ENCODE results near the gene SHOX. TPM values are rescaled to one million over a fixed set of nuclear protein-coding genes. Genes with fewer than 3 reads are reported as not detected.

SHOX gene
- total and polyA plus RNA-seq, 2 donors (not counting 1 experiment from before 2014, with no cell fraction given) = not detected

DNA sequence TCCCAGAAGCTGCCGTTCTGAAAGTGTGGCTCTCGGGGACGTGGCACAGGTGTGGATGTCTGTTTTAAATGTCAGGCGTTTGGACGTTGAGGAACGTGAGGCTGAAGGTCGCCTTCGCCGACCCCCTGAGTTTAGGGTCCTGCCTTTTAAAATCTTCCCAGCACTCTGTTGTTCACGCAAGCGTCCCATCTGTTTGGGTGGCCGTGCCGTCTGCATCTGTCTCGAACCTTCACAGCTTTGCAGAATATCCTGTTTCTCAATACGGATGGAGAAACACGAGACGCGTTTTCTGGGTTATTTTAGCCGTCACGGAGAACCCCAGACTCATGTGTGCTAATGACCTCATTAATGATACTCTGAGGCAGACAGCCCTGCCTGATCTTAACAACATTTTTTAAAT, 31.5 kb downstream of the SHOX start:
- no peak overlapping the region for H3K4me2 ChIP-seq (ENCODE audit: extremely low read depth, insufficient read depth, low read length)
- H3K36me3 ChIP-seq (ENCODE audit: control insufficient read depth, insufficient read depth, low read length) = no peaks in the 10 kb centered on the region
- H4K20me1 ChIP-seq (ENCODE audit: control insufficient read depth, extremely low read depth, insufficient read depth, low read length) = no peaks in the 10 kb centered on the region
- no peak for DNase-seq (ENCODE audit: low read depth in 2 of 2)
- H3K4me1 ChIP-seq (ENCODE audit: control insufficient read depth, extremely low read depth, insufficient read depth, low read length) = no peaks in the 10 kb centered on the region
- H3K79me2 ChIP-seq (ENCODE audit: control insufficient read depth, insufficient read depth, low read length) = no peaks in the 10 kb centered on the region
- TF ChIP-seq EZH2 (IDR thresholded peaks at IDR 0.05; ENCODE audit: low read length, missing control alignments) (no peak), CTCF (conservative IDR thresholded peaks at IDR 0.05 in 1 of 2, IDR thresholded peaks at IDR 0.05 in 1 of 2; ENCODE audit: low read depth in 1 of 2, low read length in 2 of 2) (no peak)
- no peak overlapping the region for H3K4me3 ChIP-seq (replicated peaks in 1 of 4; ENCODE audit: control extremely low read depth in 1 of 4, insufficient read depth in 1 of 4, low read depth in 3 of 4, low read length in 4 of 4)
- no peaks in the 10 kb centered on the region for H3K27me3 ChIP-seq (ENCODE audit: control insufficient read depth, insufficient read depth, low read length)
- H3K27ac ChIP-seq (ENCODE audit: insufficient read depth, low read length) = no peak overlapping the region
- no peak overlapping the region for H2AFZ ChIP-seq (ENCODE audit: low read length)
- no peak overlapping the region for H3K9ac ChIP-seq (ENCODE audit: insufficient read depth, low read length)
- H3K9me3 ChIP-seq (ENCODE audit: control insufficient read depth, insufficient read depth, low read depth, low read length) = no peaks in the 10 kb centered on the region

DNA sequence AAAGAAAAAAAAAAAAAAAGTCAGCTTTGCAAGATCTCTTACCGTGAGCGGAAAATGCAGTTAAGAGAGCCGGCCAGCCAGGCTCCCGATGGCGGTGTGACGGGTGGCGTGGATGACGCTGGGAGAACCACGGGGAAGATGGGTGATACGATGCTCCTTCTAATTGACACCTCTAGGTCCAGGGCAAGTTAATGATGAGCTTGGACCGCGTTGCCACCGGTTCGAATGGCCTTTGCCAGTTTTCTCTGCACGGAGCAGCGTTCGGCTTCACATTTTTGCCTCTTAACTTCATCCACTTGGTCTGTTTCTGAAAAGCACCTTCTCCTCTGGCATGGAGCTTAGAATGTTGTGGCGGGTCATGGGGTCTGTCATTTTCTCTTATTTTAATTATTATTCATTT, 33.2 kb downstream of the SHOX start:
- Histone ChIP-seq H3K9ac (ENCODE audit: insufficient read depth, low read length) (no peak overlapping the region), H3K4me3 (replicated peaks in 1 of 4; ENCODE audit: control extremely low read depth in 1 of 4, insufficient read depth in 1 of 4, low read depth in 3 of 4, low read length in 4 of 4) (no peak overlapping the region), H3K36me3 (ENCODE audit: control insufficient read depth, insufficient read depth, low read length) (no peaks in the 10 kb centered on the region), H3K9me3 (ENCODE audit: control insufficient read depth, insufficient read depth, low read depth, low read length) (no peaks in the 10 kb centered on the region), H4K20me1 (ENCODE audit: control insufficient read depth, extremely low read depth, insufficient read depth, low read length) (no peaks in the 10 kb centered on the region), H3K27me3 (ENCODE audit: control insufficient read depth, insufficient read depth, low read length) (no peaks in the 10 kb centered on the region), H3K4me2 (ENCODE audit: extremely low read depth, insufficient read depth, low read length) (no peak overlapping the region), H2AFZ (ENCODE audit: low read length) (no peak overlapping the region), H3K79me2 (ENCODE audit: control insufficient read depth, insufficient read depth, low read length) (no peaks in the 10 kb centered on the region), H3K27ac (ENCODE audit: insufficient read depth, low read length) (no peak overlapping the region), H3K4me1 (ENCODE audit: control insufficient read depth, extremely low read depth, insufficient read depth, low read length) (no peaks in the 10 kb centered on the region)
- DNase-seq (ENCODE audit: low read depth in 2 of 2) = no peak
- TF ChIP-seq EZH2 (IDR thresholded peaks at IDR 0.05; ENCODE audit: low read length, missing control alignments) (no peak), CTCF (conservative IDR thresholded peaks at IDR 0.05 in 1 of 2, IDR thresholded peaks at IDR 0.05 in 1 of 2; ENCODE audit: low read depth in 1 of 2, low read length in 2 of 2) (no peak)

GRCh38 chrX:666762-667720, 36.5 kb downstream of the SHOX start:
- no peaks in the 10 kb centered on the region for H4K20me1 ChIP-seq (ENCODE audit: control insufficient read depth, extremely low read depth, insufficient read depth, low read length)
- no peaks in the 10 kb centered on the region for H3K27me3 ChIP-seq (ENCODE audit: control insufficient read depth, insufficient read depth, low read length)
- no peak overlapping the region for H2AFZ ChIP-seq (ENCODE audit: low read length)
- no peaks in the 10 kb centered on the region for H3K4me1 ChIP-seq (ENCODE audit: control insufficient read depth, extremely low read depth, insufficient read depth, low read length)
- no peak overlapping the region for H3K4me2 ChIP-seq (ENCODE audit: extremely low read depth, insufficient read depth, low read length)
- no peaks in the 10 kb centered on the region for H3K9me3 ChIP-seq (ENCODE audit: control insufficient read depth, insufficient read depth, low read depth, low read length)
- no peaks in the 10 kb centered on the region for H3K79me2 ChIP-seq (ENCODE audit: control insufficient read depth, insufficient read depth, low read length)
- no peaks in the 10 kb centered on the region for H3K36me3 ChIP-seq (ENCODE audit: control insufficient read depth, insufficient read depth, low read length)
- H3K4me3 ChIP-seq (replicated peaks in 1 of 4; ENCODE audit: control extremely low read depth in 1 of 4, insufficient read depth in 1 of 4, low read depth in 3 of 4, low read length in 4 of 4) = no peak overlapping the region
- no peak overlapping the region for H3K9ac ChIP-seq (ENCODE audit: insufficient read depth, low read length)
- no peak overlapping the region for H3K27ac ChIP-seq (ENCODE audit: insufficient read depth, low read length)
- TF ChIP-seq CTCF (conservative IDR thresholded peaks at IDR 0.05 in 1 of 2, IDR thresholded peaks at IDR 0.05 in 1 of 2; ENCODE audit: low read depth in 1 of 2, low read length in 2 of 2) (no peak), EZH2 (IDR thresholded peaks at IDR 0.05; ENCODE audit: low read length, missing control alignments) (no peak)
- no peak for DNase-seq (ENCODE audit: low read depth in 2 of 2)

Measured in fibroblast of lung (primary cell).